Measurements from ENCODE around the gene TRIP4. TPM values are rescaled to one million over a fixed set of nuclear protein-coding genes. Genes with fewer than 3 reads are reported as not detected.

The TRIP4 gene
- total RNA-seq, 2 donors from 2014 or later = 36.6 to 42.9 TPM

- ATAC-seq (peak in 1 of 2 donors; percentile 72), DNase-seq (ENCODE audit: low spot score) (no peak)
- H3K27me3 Mint-ChIP-seq = no peaks in the 10 kb centered on the region
- no peaks in the 10 kb centered on the region for H3K9me3 Mint-ChIP-seq
- peak overlapping the region; percentile 70 for H3K4me3 Mint-ChIP-seq
- H3K27ac Mint-ChIP-seq = peak overlapping the region; percentile 69 to 85
- peaks cover 16 to 40% of the 10 kb centered on the region in 2 donors for H3K4me1 Mint-ChIP-seq (ENCODE audit: low read depth in 2 of 2)
- H3K36me3 Mint-ChIP-seq = peaks cover 25% of the 10 kb centered on the region
Measured at GRCh38 chr15:64443747-64444621, 56.3 kb downstream of the TRIP4 start.

- peak overlapping the region; percentile 69 to 85 for H3K27ac Mint-ChIP-seq
- H3K9me3 Mint-ChIP-seq = no peaks in the 10 kb centered on the region
- H3K4me3 Mint-ChIP-seq = peak overlapping the region; percentile 70
- peaks cover 16 to 37% of the 10 kb centered on the region in 2 donors for H3K4me1 Mint-ChIP-seq (ENCODE audit: low read depth in 2 of 2)
- DNase-seq (ENCODE audit: low spot score) (no peak), ATAC-seq (no peak)
- no peaks in the 10 kb centered on the region for H3K27me3 Mint-ChIP-seq
- peaks cover 25% of the 10 kb centered on the region for H3K36me3 Mint-ChIP-seq
Measured at GRCh38 chr15:64444836-64445235, 57.2 kb downstream of the TRIP4 start.

GRCh38 chr15:64447536-64448315 is 60.1 kb downstream of the TRIP4 start:
- Mint-ChIP-seq H3K4me3 (no peak overlapping the region), H3K27ac (peak overlapping the region in 1 of 2 donors; percentile 5), H3K9me3 (no peaks in the 10 kb centered on the region), H3K36me3 (peaks cover 18% of the 10 kb centered on the region), H3K27me3 (no peaks in the 10 kb centered on the region), H3K4me1 (ENCODE audit: low read depth in 2 of 2) (peaks cover 14 to 25% of the 10 kb centered on the region in 2 donors)
- DNase-seq (ENCODE audit: low spot score) (no peak), ATAC-seq (no peak)

GRCh38 chr15:64452988-64453688 is 65.5 kb downstream of the TRIP4 start:
- Mint-ChIP-seq H3K9me3 (no peaks in the 10 kb centered on the region), H3K27me3 (no peaks in the 10 kb centered on the region), H3K4me3 (no peak overlapping the region)

GRCh38 chr15:64453689-64454037 is 66.0 kb downstream of the TRIP4 start:
- Mint-ChIP-seq H3K27ac (peak overlapping the region in 1 of 2 donors; percentile 28), H3K4me3 (no peak overlapping the region), H3K4me1 (ENCODE audit: low read depth in 2 of 2) (peaks cover 7 to 10% of the 10 kb centered on the region in 2 donors)

More at GRCh38 chr15:64452988-64453688, 65.5 kb downstream of the TRIP4 start:
- Mint-ChIP-seq H3K27ac (peak overlapping the region in 1 of 2 donors; percentile 28), H3K4me1 (ENCODE audit: low read depth in 2 of 2) (peaks cover 8 to 10% of the 10 kb centered on the region in 2 donors), H3K36me3 (peaks cover 8% of the 10 kb centered on the region)
- ATAC-seq (no peak), DNase-seq (ENCODE audit: low spot score) (no peak)

GRCh38 chr15:64454282-64454681 is 66.6 kb downstream of the TRIP4 start:
- Mint-ChIP-seq H3K4me3 (no peak overlapping the region), H3K27ac (no peak overlapping the region), H3K9me3 (no peaks in the 10 kb centered on the region), H3K4me1 (ENCODE audit: low read depth in 2 of 2) (peaks cover 8 to 12% of the 10 kb centered on the region in 2 donors), H3K36me3 (peaks cover 6% of the 10 kb centered on the region), H3K27me3 (no peaks in the 10 kb centered on the region)
- DNase-seq (ENCODE audit: low spot score) = no peak
- ATAC-seq = no peak

More at GRCh38 chr15:64453689-64454037, 66.0 kb downstream of the TRIP4 start:
- no peaks in the 10 kb centered on the region for H3K9me3 Mint-ChIP-seq
- H3K27me3 Mint-ChIP-seq = no peaks in the 10 kb centered on the region
- H3K36me3 Mint-ChIP-seq = peaks cover 6% of the 10 kb centered on the region
- ATAC-seq = no peak
- DNase-seq (ENCODE audit: low spot score) = no peak

GRCh38 chr15:64455961-64456371 is 68.3 kb downstream of the TRIP4 start:
- Mint-ChIP-seq H3K27ac (peak overlapping the region; percentile 55 to 60), H3K9me3 (no peaks in the 10 kb centered on the region), H3K4me1 (ENCODE audit: low read depth in 2 of 2) (peaks cover 17 to 22% of the 10 kb centered on the region in 2 donors), H3K27me3 (no peaks in the 10 kb centered on the region), H3K4me3 (no peak overlapping the region), H3K36me3 (peaks cover 6% of the 10 kb centered on the region)
- DNase-seq (ENCODE audit: low spot score) (no peak), ATAC-seq (no peak)

GRCh38 chr15:64456634-64457108 is 69.0 kb downstream of the TRIP4 start:
- ATAC-seq (no peak), DNase-seq (ENCODE audit: low spot score) (no peak)
- Mint-ChIP-seq H3K4me1 (ENCODE audit: low read depth in 2 of 2) (peaks cover 22 to 28% of the 10 kb centered on the region in 2 donors), H3K9me3 (no peaks in the 10 kb centered on the region), H3K36me3 (peaks cover 12% of the 10 kb centered on the region), H3K27ac (peak overlapping the region; percentile 55 to 60), H3K27me3 (no peaks in the 10 kb centered on the region), H3K4me3 (no peak overlapping the region)

- H3K27me3 Mint-ChIP-seq = no peaks in the 10 kb centered on the region
- ATAC-seq (no peak), DNase-seq (ENCODE audit: low spot score) (no peak)
- H3K4me1 Mint-ChIP-seq (ENCODE audit: low read depth in 2 of 2) = peaks cover 25 to 46% of the 10 kb centered on the region in 2 donors
- H3K9me3 Mint-ChIP-seq = no peaks in the 10 kb centered on the region
- H3K4me3 Mint-ChIP-seq = peak overlapping the region; percentile 96
- peak overlapping the region; percentile 88 to 93 for H3K27ac Mint-ChIP-seq
- H3K36me3 Mint-ChIP-seq = peaks cover 12% of the 10 kb centered on the region
Measured at GRCh38 chr15:64459066-64459781, 71.6 kb downstream of the TRIP4 start.

- Mint-ChIP-seq H3K4me1 (ENCODE audit: low read depth in 2 of 2) (peaks cover 34 to 56% of the 10 kb centered on the region in 2 donors), H3K4me3 (peak within 1 kb of the TSS; percentile 96), H3K27me3 (no peaks in the 10 kb centered on the region), H3K9me3 (no peaks in the 10 kb centered on the region), H3K27ac (peak within 1 kb of the TSS; percentile 88 to 93), H3K36me3 (peaks cover 18% of the 10 kb centered on the region)
- ATAC-seq = peak; percentile 85 to 90
- peak; percentile 89 for DNase-seq (ENCODE audit: low spot score)
Measured at GRCh38 chr15:64460206-64460723, 72.6 kb downstream of the TRIP4 start, which contains the start of gene ZNF609. Gene ZNF609, plus strand, starts transcription at chr15:64460578. Its CDS starts 38,842 bp downstream, at chr15:64499420.

- ATAC-seq (peak; percentile 64 to 76), DNase-seq (ENCODE audit: low spot score) (no peak)
- H3K4me1 Mint-ChIP-seq (ENCODE audit: low read depth in 2 of 2) = peaks cover 34 to 56% of the 10 kb centered on the region in 2 donors
- H3K27ac Mint-ChIP-seq = peak overlapping the region; percentile 86 to 93
- peaks cover 18% of the 10 kb centered on the region for H3K36me3 Mint-ChIP-seq
- peak overlapping the region; percentile 96 for H3K4me3 Mint-ChIP-seq
- H3K27me3 Mint-ChIP-seq = no peaks in the 10 kb centered on the region
- no peaks in the 10 kb centered on the region for H3K9me3 Mint-ChIP-seq
Measured at GRCh38 chr15:64460724-64461720, 73.4 kb downstream of the TRIP4 start.

All from natural killer cell treated with Interleukin-12 subunit alpha and Interleukin-12 subunit beta and Interleukin-15 and Interleukin-18, amount 100 ng/mL, for 72 hours (primary cell).